PC-9 (cell line): ENCODE data around the gene CKAP5. TPM values are rescaled to one million over a fixed set of nuclear protein-coding genes. Genes with fewer than 3 reads are reported as not detected.
A peak's percentile ranks its signal among the peaks of the same experiment; 100 is the strongest.

Source experiments
- BruUV-seq: library from RNA; stranded (reverse); fragments of 400-500 nt; replicated peaks from 2 replicates; lab custom pipeline; 2021; lab: Mats Ljungman, UMichigan
- CTCF ChIA-PET: fragments of 300-600 bp; sonication (Branson Sonifier 250); formaldehyde crosslinking; loops from one replicate; lab custom pipeline; 2022; ENCODE audit warnings: antibody characterized with exemption; lab: Charles Lee
- POLR2A ChIA-PET: fragments of 300-600 bp; sonication (Branson Sonifier 250); formaldehyde crosslinking; loops from one replicate; lab custom pipeline; 2022; ENCODE audit warnings: antibody characterized with exemption; ENCODE audit not compliant: unreplicated experiment; lab: Charles Lee
- DNase-seq, 2 experiments: peaks; one replicate each; pipeline versions ENCODE4 v3.0.0 to v3.0.0-alpha.2; 2015 to 2022; ENCODE audit warnings: mixed read lengths in 1 of 2
- H2AFZ ChIP-seq: fragments of 200-600 bp; sonication (generic); 2 replicates; pipeline ENCODE4 v1.8.1; 2017; ENCODE audit warnings: antibody characterized with exemption
- H3F3A ChIP-seq: fragments of 200-600 bp; sonication (generic); 2 replicates; pipeline ENCODE4 v1.8.1; 2017; ENCODE audit warnings: antibody characterized with exemption, mild to moderate bottlenecking, low read depth; ENCODE audit not compliant: insufficient read depth
- H3K27ac ChIP-seq: fragments of 200-600 bp; sonication (generic); 2 replicates; pipeline ENCODE4 v1.6.1; 2016; ENCODE audit warnings: mixed run types
- H3K27me3 ChIP-seq: fragments of 200-600 bp; sonication (generic); 2 replicates; pipeline ENCODE4 v1.6.1; 2016; ENCODE audit warnings: low read depth, mixed run types; ENCODE audit not compliant: insufficient read depth
- H3K36me3 ChIP-seq: fragments of 200-600 bp; sonication (generic); 2 replicates; pipeline ENCODE4 v1.6.1; 2016; ENCODE audit warnings: low read depth, mixed run types
- H3K4me1 ChIP-seq: fragments of 200-600 bp; sonication (generic); replicated peaks from 2 replicates; pipeline ENCODE4 v1.6.1; 2016; ENCODE audit warnings: mixed run types; ENCODE audit not compliant: insufficient read depth
- H3K4me2 ChIP-seq: fragments of 200-600 bp; sonication (generic); 2 replicates; pipeline ENCODE4 v1.6.1; 2017; ENCODE audit warnings: mixed run types
- H3K4me3 ChIP-seq: fragments of 200-600 bp; sonication (generic); 2 replicates; pipeline ENCODE4 v1.6.1; 2016; ENCODE audit warnings: mixed run types
- H3K79me2 ChIP-seq: fragments of 200-600 bp; sonication (generic); 2 replicates; pipeline ENCODE4 v1.6.1; 2017; ENCODE audit warnings: low read depth, mixed run types
- H3K9me2 ChIP-seq: fragments of 200-600 bp; sonication (generic); 2 replicates; pipeline ENCODE4 v1.8.1; 2017; ENCODE audit warnings: mild to moderate bottlenecking; ENCODE audit not compliant: insufficient read depth
- H3K9me3 ChIP-seq: fragments of 200-600 bp; sonication (generic); 2 replicates; pipeline ENCODE4 v1.8.1; 2016; ENCODE audit warnings: low read depth; ENCODE audit not compliant: insufficient read depth
- H4K20me1 ChIP-seq: fragments of 200-600 bp; sonication (generic); 2 replicates; pipeline ENCODE4 v1.8.1; 2017; ENCODE audit not compliant: insufficient read depth
- EZH2 ChIP-seq: fragments of 200-600 bp; sonication (generic); IDR thresholded peaks from 2 replicates; pipeline ENCODE4 v1.8.0; 2017; ENCODE audit warnings: antibody characterized with exemption, low read depth
- intact Hi-C: fragments of 100-400 bp; cut with micrococcal nuclease; formaldehyde crosslinking; loops from one replicate; pipeline ENCODE4 v1.10.0; 2022; ENCODE audit not compliant: unreplicated experiment
- total RNA-seq: library from RNA; stranded (reverse); gene quantifications from 2 replicates; pipeline ENCODE4 v1.2.3, GENCODE V29; 2021
- TF ChIP-seq, protein P1 (sequence below): fragments of 200-600 bp; sonication (generic); conservative IDR thresholded peaks from 2 replicates; pipeline ENCODE4 v1.6.1; 2017; ENCODE audit warnings: mixed run types, antibody characterized with exemption, mild to moderate bottlenecking, moderate library complexity

The CKAP5 gene
- total RNA-seq, 1 experiment from 2014 or later: 195 TPM

GRCh38 chr11:46845440-46845739 is 690 bp downstream of the CKAP5 start:
- CTCF ChIA-PET: interaction anchor here (0.6 kb wide), 1 partner anchor 59 kb away, joined by 3 read pairs; no protein-coding TSS in a partner anchor
- peaks cover 53% of the 10 kb centered on the region for H3K79me2 ChIP-seq
- intact Hi-C loops: no loop called here
- H3K4me2 ChIP-seq: peak overlapping the region; percentile 85
- H3K9me2 ChIP-seq: no peaks in the 10 kb centered on the region
- H4K20me1 ChIP-seq: peaks cover 24% of the 10 kb centered on the region
- no peak for DNase-seq
- POLR2A ChIA-PET: no interaction called here
- H3K27me3 ChIP-seq: no peaks in the 10 kb centered on the region
- H3F3A ChIP-seq: no peaks in the 10 kb centered on the region; the same call in 1 of the 2 replicates
- H3K4me3 ChIP-seq: peak overlapping the region; percentile 95
- no peak for TF ChIP-seq EZH2
- TF ChIP-seq, protein P1, sequence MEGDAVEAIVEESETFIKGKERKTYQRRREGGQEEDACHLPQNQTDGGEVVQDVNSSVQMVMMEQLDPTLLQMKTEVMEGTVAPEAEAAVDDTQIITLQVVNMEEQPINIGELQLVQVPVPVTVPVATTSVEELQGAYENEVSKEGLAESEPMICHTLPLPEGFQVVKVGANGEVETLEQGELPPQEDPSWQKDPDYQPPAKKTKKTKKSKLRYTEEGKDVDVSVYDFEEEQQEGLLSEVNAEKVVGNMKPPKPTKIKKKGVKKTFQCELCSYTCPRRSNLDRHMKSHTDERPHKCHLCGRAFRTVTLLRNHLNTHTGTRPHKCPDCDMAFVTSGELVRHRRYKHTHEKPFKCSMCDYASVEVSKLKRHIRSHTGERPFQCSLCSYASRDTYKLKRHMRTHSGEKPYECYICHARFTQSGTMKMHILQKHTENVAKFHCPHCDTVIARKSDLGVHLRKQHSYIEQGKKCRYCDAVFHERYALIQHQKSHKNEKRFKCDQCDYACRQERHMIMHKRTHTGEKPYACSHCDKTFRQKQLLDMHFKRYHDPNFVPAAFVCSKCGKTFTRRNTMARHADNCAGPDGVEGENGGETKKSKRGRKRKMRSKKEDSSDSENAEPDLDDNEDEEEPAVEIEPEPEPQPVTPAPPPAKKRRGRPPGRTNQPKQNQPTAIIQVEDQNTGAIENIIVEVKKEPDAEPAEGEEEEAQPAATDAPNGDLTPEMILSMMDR: no peak
- H3K27ac ChIP-seq: peak overlapping the region; percentile 50; the same call in 1 of the 2 replicates
- no TSS peak for BruUV-seq
- H3K4me1 ChIP-seq: peaks cover 22% of the 10 kb centered on the region
- peak overlapping the region; percentile 86 for H2AFZ ChIP-seq
- no peaks in the 10 kb centered on the region for H3K9me3 ChIP-seq
- no peaks in the 10 kb centered on the region for H3K36me3 ChIP-seq

DNA sequence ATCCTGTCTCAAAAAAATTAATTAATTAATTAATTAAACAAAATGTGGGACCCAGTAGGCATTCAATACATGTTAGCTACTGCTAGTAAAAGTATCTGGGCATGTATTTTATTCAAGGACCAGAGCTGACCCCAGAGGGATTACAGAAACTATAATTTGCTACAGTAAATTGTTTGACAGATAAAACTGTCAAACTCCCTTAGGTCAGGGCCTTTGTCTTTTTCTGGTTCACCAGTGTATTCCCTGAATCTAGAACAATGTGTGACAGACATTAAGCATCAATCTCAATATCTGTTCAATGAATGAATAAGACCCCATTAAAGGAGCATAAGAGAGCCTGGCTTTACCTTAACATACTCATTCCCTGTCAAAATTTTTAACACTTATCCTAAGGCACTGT is 6.0 kb downstream of the CKAP5 start:
- Histone ChIP-seq H3K9me2 (no peaks in the 10 kb centered on the region), H3K4me1 (peaks cover 17% of the 10 kb centered on the region), H3K9me3 (no peaks in the 10 kb centered on the region), H3K4me2 (no peak overlapping the region), H3K27ac (no peak overlapping the region), H2AFZ (no peak overlapping the region), H3F3A (peaks cover 12% of the 10 kb centered on the region; the same call in 1 of the 2 replicates), H3K36me3 (no peaks in the 10 kb centered on the region), H3K27me3 (no peaks in the 10 kb centered on the region), H4K20me1 (peaks cover 47% of the 10 kb centered on the region), H3K79me2 (peaks cover 100% of the 10 kb centered on the region), H3K4me3 (no peak overlapping the region)
- no peak for TF ChIP-seq EZH2
- TF ChIP-seq, protein P1: no peak
- DNase-seq: no peak
- POLR2A ChIA-PET: no interaction called here
- CTCF ChIA-PET: no interaction called here
- intact Hi-C loops: no loop called here
- BruUV-seq: no TSS peak

- H3K4me3 ChIP-seq: no peak overlapping the region
- ChIA-PET CTCF (interaction anchor here (0.6 kb wide), 1 partner anchor 395 kb away, joined by 6 read pairs; no protein-coding TSS in a partner anchor), POLR2A (no interaction called here)
- no peak overlapping the region for H3K27ac ChIP-seq
- intact Hi-C loops: no loop called here
- H3K27me3 ChIP-seq: no peaks in the 10 kb centered on the region
- BruUV-seq: no TSS peak
- peaks cover 12% of the 10 kb centered on the region; the same call in 1 of the 2 replicates for H3F3A ChIP-seq
- no peak overlapping the region for H3K4me2 ChIP-seq
- DNase-seq: no peak
- H3K9me3 ChIP-seq: no peaks in the 10 kb centered on the region
- peaks cover 49% of the 10 kb centered on the region for H4K20me1 ChIP-seq
- H3K36me3 ChIP-seq: no peaks in the 10 kb centered on the region
- H3K79me2 ChIP-seq: peaks cover 98% of the 10 kb centered on the region
- H3K4me1 ChIP-seq: 0 out of 2 replicates have a peak, but pooled peaks cover under 1% of the 10 kb centered on the region
- no peak for TF ChIP-seq EZH2
- TF ChIP-seq, protein P1: no peak
- H2AFZ ChIP-seq: no peak overlapping the region
- H3K9me2 ChIP-seq: no peaks in the 10 kb centered on the region
Observed at GRCh38 chr11:46838501-46838900, 7.6 kb downstream of the CKAP5 start.
